Muscle layer of duodenum (tissue), 2 donors: ENCODE results near the gene ARHGAP19.

Experiments used
- H3K27ac ChIP-seq: one replicate; pipeline ENCODE4 v1.7.0; 2013; ENCODE audit warnings: mild to moderate bottlenecking, low read length
- H3K27me3 ChIP-seq: one replicate; pipeline ENCODE4 v1.7.0; 2013; ENCODE audit warnings: low read depth, mild to moderate bottlenecking, control low read depth, low read length
- H3K36me3 ChIP-seq, 2 donors: one replicate each; pipeline ENCODE4 v1.7.0; 2013; ENCODE audit warnings: low read length in 2 of 2, control low read depth in 1 of 2, mild to moderate bottlenecking in 1 of 2; ENCODE audit not compliant: insufficient read depth in 2 of 2, control insufficient read depth in 1 of 2
- H3K4me1 ChIP-seq, 2 donors: one replicate each; pipeline ENCODE4 v1.7.0; 2013; ENCODE audit warnings: low read length in 2 of 2, mild to moderate bottlenecking in 2 of 2, control low read depth in 1 of 2, moderate library complexity in 1 of 2; ENCODE audit not compliant: insufficient read depth in 2 of 2, control insufficient read depth in 1 of 2
- H3K4me3 ChIP-seq, 2 donors: one replicate each; pipeline ENCODE4 v1.7.0; 2013; ENCODE audit warnings: low read length in 2 of 2, low read depth in 1 of 2, mild to moderate bottlenecking in 1 of 2
- H3K9me3 ChIP-seq, 2 donors: one replicate each; pipeline ENCODE4 v1.7.0; 2013; ENCODE audit warnings: low read length in 2 of 2, control low read depth in 1 of 2, mild to moderate bottlenecking in 1 of 2; ENCODE audit not compliant: control insufficient read depth in 1 of 2
- donor health status: healthy.

ARHGAP19 gene

GRCh38 chr10:97199152-97199551 lies 93.3 kb downstream of the ARHGAP19 start:
- H3K9me3 ChIP-seq, result no peaks in the 10 kb centered on the region
- H3K4me3 ChIP-seq, result no peak overlapping the region
- no peaks in the 10 kb centered on the region for H3K36me3 ChIP-seq
- peaks cover 0 to 6% of the 10 kb centered on the region in 2 donors for H3K4me1 ChIP-seq
- H3K27me3 ChIP-seq, result no peaks in the 10 kb centered on the region
- no peak overlapping the region for H3K27ac ChIP-seq

GRCh38 chr10:97197030-97197500 lies 95.4 kb downstream of the ARHGAP19 start:
- Histone ChIP-seq H3K4me1 (peaks cover 0 to 6% of the 10 kb centered on the region in 2 donors), H3K27me3 (no peaks in the 10 kb centered on the region), H3K36me3 (no peaks in the 10 kb centered on the region), H3K27ac (no peak overlapping the region), H3K4me3 (no peak overlapping the region), H3K9me3 (no peaks in the 10 kb centered on the region)

GRCh38 chr10:97196223-97197029 lies 96.0 kb downstream of the ARHGAP19 start:
- H3K9me3 ChIP-seq, result no peaks in the 10 kb centered on the region
- H3K4me1 ChIP-seq, result peaks cover 0 to 6% of the 10 kb centered on the region in 2 donors
- H3K27ac ChIP-seq, result no peak overlapping the region
- H3K4me3 ChIP-seq, result peak overlapping the region; percentile 62 to 68
- H3K27me3 ChIP-seq, result no peaks in the 10 kb centered on the region
- H3K36me3 ChIP-seq, result no peaks in the 10 kb centered on the region

- Histone ChIP-seq H3K27ac (no peak overlapping the region), H3K9me3 (no peaks in the 10 kb centered on the region), H3K27me3 (no peaks in the 10 kb centered on the region), H3K4me1 (peaks cover 0 to 6% of the 10 kb centered on the region in 2 donors), H3K4me3 (peak overlapping the region; percentile 62 to 68), H3K36me3 (no peaks in the 10 kb centered on the region)
Observed at GRCh38 chr10:97195706-97196222, 96.7 kb downstream of the ARHGAP19 start.

- Histone ChIP-seq H3K36me3 (no peaks in the 10 kb centered on the region), H3K9me3 (no peaks in the 10 kb centered on the region), H3K4me1 (peaks cover 0 to 6% of the 10 kb centered on the region in 2 donors), H3K27me3 (no peaks in the 10 kb centered on the region), H3K27ac (no peak overlapping the region), H3K4me3 (no peak overlapping the region)
Observed at GRCh38 chr10:97192952-97193435, 99.4 kb downstream of the ARHGAP19 start.

GRCh38 chr10:97190450-97190849 lies 102.0 kb downstream of the ARHGAP19 start:
- Histone ChIP-seq H3K4me3 (no peak overlapping the region), H3K36me3 (no peaks in the 10 kb centered on the region), H3K9me3 (no peaks in the 10 kb centered on the region), H3K27me3 (peaks cover 11% of the 10 kb centered on the region), H3K4me1 (peaks cover 0 to 4% of the 10 kb centered on the region in 2 donors), H3K27ac (no peak overlapping the region)

- Histone ChIP-seq H3K9me3 (no peaks in the 10 kb centered on the region), H3K27ac (no peak overlapping the region), H3K36me3 (no peaks in the 10 kb centered on the region), H3K4me1 (peaks cover 0 to 10% of the 10 kb centered on the region in 2 donors), H3K4me3 (no peak overlapping the region), H3K27me3 (peaks cover 29% of the 10 kb centered on the region)
Observed at GRCh38 chr10:97188261-97188711, 104.2 kb downstream of the ARHGAP19 start.

GRCh38 chr10:97186911-97187310 lies 105.5 kb downstream of the ARHGAP19 start:
- peaks cover 0 to 10% of the 10 kb centered on the region in 2 donors for H3K4me1 ChIP-seq
- peaks cover 29% of the 10 kb centered on the region for H3K27me3 ChIP-seq
- no peaks in the 10 kb centered on the region for H3K36me3 ChIP-seq
- no peaks in the 10 kb centered on the region for H3K9me3 ChIP-seq
- no peak overlapping the region for H3K4me3 ChIP-seq
- H3K27ac ChIP-seq, result no peak overlapping the region

GRCh38 chr10:97185326-97186058 lies 106.9 kb downstream of the ARHGAP19 start, which contains the start of gene SLIT1:
Gene SLIT1 (minus strand): TSS chr10:97185959. CDS start chr10:97185674, 285 bp downstream.
- peaks cover 0 to 10% of the 10 kb centered on the region in 2 donors for H3K4me1 ChIP-seq
- H3K9me3 ChIP-seq, result no peaks in the 10 kb centered on the region
- no peaks in the 10 kb centered on the region for H3K36me3 ChIP-seq
- no peak within 1 kb of the TSS for H3K27ac ChIP-seq
- peaks cover 30% of the 10 kb centered on the region for H3K27me3 ChIP-seq
- peak within 1 kb of the TSS in 1 of 2 donors; percentile 55 for H3K4me3 ChIP-seq

GRCh38 chr10:97184971-97185325 lies 107.5 kb downstream of the ARHGAP19 start:
- H3K4me3 ChIP-seq, result no peak overlapping the region
- no peaks in the 10 kb centered on the region for H3K36me3 ChIP-seq

GRCh38 chr10:97183314-97183713 lies 109.1 kb downstream of the ARHGAP19 start:
- H3K9me3 ChIP-seq, result no peaks in the 10 kb centered on the region
- peaks cover 41% of the 10 kb centered on the region for H3K27me3 ChIP-seq
- no peak overlapping the region for H3K4me3 ChIP-seq
- peaks cover 0 to 13% of the 10 kb centered on the region in 2 donors for H3K4me1 ChIP-seq
- no peaks in the 10 kb centered on the region for H3K36me3 ChIP-seq
- H3K27ac ChIP-seq, result no peak overlapping the region

More at GRCh38 chr10:97184971-97185325, 107.5 kb downstream of the ARHGAP19 start:
- Histone ChIP-seq H3K9me3 (no peaks in the 10 kb centered on the region), H3K27me3 (peaks cover 36% of the 10 kb centered on the region), H3K27ac (no peak overlapping the region), H3K4me1 (peaks cover 0 to 10% of the 10 kb centered on the region in 2 donors)
